Neutrophil (primary cell): ENCODE results near the gene ASB3.

Source experiments
- H3K27ac ChIP-seq: fragments of 200-600 bp; sonication (generic); 2 replicates; pipeline ENCODE4 v1.5.1; 2016; ENCODE audit warnings: mild to moderate bottlenecking, moderate library complexity
- H3K27me3 ChIP-seq: fragments of 200-600 bp; sonication (generic); 2 replicates; pipeline ENCODE4 v1.6.0; 2016; ENCODE audit warnings: mild to moderate bottlenecking
- H3K36me3 ChIP-seq: fragments of 200-600 bp; sonication (generic); 2 replicates; pipeline ENCODE4 v1.5.1; 2017
- H3K4me1 ChIP-seq, 2 experiments: fragments of 200-600 bp in 1 of 2; sonication (generic) in 1 of 2; 1 replicate in 1 of 2; 2 replicates in 1 of 2; pipeline versions ENCODE4 v1.5.1 to v1.6.1; 2013 to 2016; ENCODE audit warnings: low read depth in 1 of 2, low read length in 1 of 2, mild to moderate bottlenecking in 1 of 2, moderate library complexity in 1 of 2; ENCODE audit not compliant: control insufficient read depth in 1 of 2, insufficient read depth in 1 of 2
- H3K4me3 ChIP-seq, 2 experiments: fragments of 200-600 bp in 1 of 2; sonication (generic) in 1 of 2; 1 replicate in 1 of 2; 2 replicates in 1 of 2; pipeline ENCODE4 v1.5.1; 2013 to 2016; ENCODE audit warnings: low read depth in 1 of 2, low read length in 1 of 2, mild to moderate bottlenecking in 1 of 2, moderate library complexity in 1 of 2
- H3K9me3 ChIP-seq: fragments of 200-600 bp; sonication (generic); 2 replicates; pipeline ENCODE4 v1.5.1; 2016
- CTCF ChIP-seq: fragments of 200-600 bp; sonication (generic); IDR thresholded peaks from 2 replicates; pipeline ENCODE4 v1.5.1; 2016; ENCODE audit warnings: antibody characterized with exemption

The ASB3 gene

GRCh38 chr2:53785366-53785765, 1.4 kb downstream of the ASB3 start:
- Histone ChIP-seq H3K27me3 (no peaks in the 10 kb centered on the region), H3K4me1 (peaks cover 20 to 23% of the 10 kb centered on the region in 2 experiments), H3K27ac (no peak overlapping the region), H3K9me3 (no peaks in the 10 kb centered on the region), H3K4me3 (peak overlapping the region in 1 of 2 experiments; percentile 80), H3K36me3 (no peaks in the 10 kb centered on the region)
- no peak for TF ChIP-seq CTCF

- Histone ChIP-seq H3K27ac (no peak overlapping the region), H3K4me3 (no peak overlapping the region), H3K27me3 (no peaks in the 10 kb centered on the region), H3K4me1 (peaks cover 20 to 23% of the 10 kb centered on the region in 2 experiments), H3K9me3 (no peaks in the 10 kb centered on the region), H3K36me3 (no peaks in the 10 kb centered on the region)
- TF ChIP-seq CTCF = no peak
Measured at GRCh38 chr2:53784436-53784835, 2.3 kb downstream of the ASB3 start.

GRCh38 chr2:53782676-53783075, 4.1 kb downstream of the ASB3 start:
- no peaks in the 10 kb centered on the region for H3K27me3 ChIP-seq
- no peak overlapping the region for H3K4me3 ChIP-seq
- H3K4me1 ChIP-seq = peaks cover 13 to 16% of the 10 kb centered on the region in 2 experiments
- H3K27ac ChIP-seq = no peak overlapping the region
- TF ChIP-seq CTCF = no peak
- no peaks in the 10 kb centered on the region for H3K9me3 ChIP-seq
- no peaks in the 10 kb centered on the region for H3K36me3 ChIP-seq

GRCh38 chr2:53780056-53780455, 6.7 kb downstream of the ASB3 start:
- Histone ChIP-seq H3K4me1 (no peaks in the 10 kb centered on the region), H3K36me3 (peaks cover 5% of the 10 kb centered on the region), H3K27me3 (no peaks in the 10 kb centered on the region), H3K27ac (no peak overlapping the region), H3K4me3 (no peak overlapping the region), H3K9me3 (no peaks in the 10 kb centered on the region)
- no peak for TF ChIP-seq CTCF

- Histone ChIP-seq H3K27ac (no peak overlapping the region), H3K4me1 (no peaks in the 10 kb centered on the region), H3K4me3 (no peak overlapping the region), H3K9me3 (no peaks in the 10 kb centered on the region), H3K36me3 (peaks cover 5% of the 10 kb centered on the region), H3K27me3 (no peaks in the 10 kb centered on the region)
- TF ChIP-seq CTCF = no peak
Measured at GRCh38 chr2:53778536-53779162, 8.1 kb downstream of the ASB3 start.

GRCh38 chr2:53777134-53777533, 9.6 kb downstream of the ASB3 start:
- H3K4me1 ChIP-seq = no peaks in the 10 kb centered on the region
- H3K4me3 ChIP-seq = no peak overlapping the region
- H3K9me3 ChIP-seq = no peaks in the 10 kb centered on the region
- H3K36me3 ChIP-seq = peaks cover 5% of the 10 kb centered on the region
- H3K27me3 ChIP-seq = no peaks in the 10 kb centered on the region
- TF ChIP-seq CTCF = no peak
- no peak overlapping the region for H3K27ac ChIP-seq
